Measurements from ENCODE around the gene ZBED1.
"Not testable (repeated sequence)": the region's sequence is repeated elsewhere in the genome, so short reads cannot be mapped to it uniquely, and the experiment has no call there.

Gene ZBED1

GRCh38 chrX:2474963-2475726 lies 25.6 kb downstream of the ZBED1 start:
- no peak for DNase-seq (ENCODE audit: low read depth)

- DNase-seq (ENCODE audit: low read depth): no peak
Measured at GRCh38 chrX:2474280-2474962, 26.4 kb downstream of the ZBED1 start.

GRCh38 chrX:2473064-2473463 lies 27.7 kb downstream of the ZBED1 start:
- DNase-seq (ENCODE audit: low read depth): not testable (repeated sequence)

- DNase-seq (ENCODE audit: low read depth): no peak
Measured at GRCh38 chrX:2471641-2472040, 29.1 kb downstream of the ZBED1 start.

- not testable (repeated sequence) for DNase-seq (ENCODE audit: low read depth)
Measured at GRCh38 chrX:2471126-2471525, 29.6 kb downstream of the ZBED1 start.

- DNase-seq (ENCODE audit: low read depth): not testable (repeated sequence)
Measured at GRCh38 chrX:2469852-2470251, 30.9 kb downstream of the ZBED1 start.

- no peak for DNase-seq (ENCODE audit: low read depth)
Measured at GRCh38 chrX:2469196-2469685, 31.5 kb downstream of the ZBED1 start.

- DNase-seq (ENCODE audit: low read depth): no peak
Measured at GRCh38 chrX:2468261-2469195, 32.2 kb downstream of the ZBED1 start.

- DNase-seq (ENCODE audit: low read depth): no peak
Measured at GRCh38 chrX:2466876-2467656, 33.7 kb downstream of the ZBED1 start.

- no peak for DNase-seq (ENCODE audit: low read depth)
Measured at GRCh38 chrX:2464677-2465166, 36.1 kb downstream of the ZBED1 start.

- no peak for DNase-seq (ENCODE audit: low read depth)
Measured at GRCh38 chrX:2463973-2464676, 36.7 kb downstream of the ZBED1 start.

GRCh38 chrX:2463481-2463880 lies 37.3 kb downstream of the ZBED1 start:
- not testable (repeated sequence) for DNase-seq (ENCODE audit: low read depth)

GRCh38 chrX:2462780-2463179 lies 38.0 kb downstream of the ZBED1 start:
- DNase-seq (ENCODE audit: low read depth): no peak

- no peak for DNase-seq (ENCODE audit: low read depth)
Measured at GRCh38 chrX:2462074-2462473, 38.7 kb downstream of the ZBED1 start.

- DNase-seq (ENCODE audit: low read depth): no peak
Measured at GRCh38 chrX:2461711-2462016, 39.1 kb downstream of the ZBED1 start.

- not testable (repeated sequence) for DNase-seq (ENCODE audit: low read depth)
Measured at GRCh38 chrX:2460821-2461710, 39.7 kb downstream of the ZBED1 start.

- not testable (repeated sequence) for DNase-seq (ENCODE audit: low read depth)
Measured at GRCh38 chrX:2460048-2460447, 40.7 kb downstream of the ZBED1 start.

GRCh38 chrX:2458309-2458708 lies 42.5 kb downstream of the ZBED1 start:
- DNase-seq (ENCODE audit: low read depth): no peak

- no peak for DNase-seq (ENCODE audit: low read depth)
Measured at GRCh38 chrX:2457289-2458133, 43.3 kb downstream of the ZBED1 start.

Data from stimulated activated CD4-positive, alpha-beta T cell treated with anti-CD3 and anti-CD28 coated beads, Interleukin-2, amount 100 ng/mL, for 4 hours (primary cell).